GM12878 (cell line): ENCODE measurements around the gene DYTN. TPM values are rescaled to one million over a fixed set of nuclear protein-coding genes. Genes with fewer than 3 reads are reported as not detected.

Experiments
- ATAC-seq: fragments of 200-7000 bp; cut with Tn5 transposase; 3 replicates; pipeline ENCODE4 v1.9.1; 2020; ENCODE audit warnings: mild to moderate bottlenecking, moderate library complexity
- BruUV-seq: library from RNA; stranded (reverse); fragments of 400-500 nt; replicated peaks from 2 replicates; lab custom pipeline; 2021; lab: Mats Ljungman, UMichigan
- CTCF ChIA-PET: fragments of 300-600 bp; sonication (Branson Sonifier 250); formaldehyde crosslinking; extraction: SDS; loops from one replicate; lab custom pipeline; 2021; ENCODE audit warnings: inconsistent platforms; lab: Yijun Ruan, JAX
- POLR2A ChIA-PET: fragments of 350-600 bp; formaldehyde crosslinking; extraction: SDS; loops from one replicate; lab custom pipeline; 2021; ENCODE audit warnings: inconsistent platforms; lab: Charles Lee
- RAD21 ChIA-PET: fragments of 300-600 bp; sonication (Branson Sonifier 250); formaldehyde crosslinking; loops from one replicate; lab custom pipeline; 2023; ENCODE audit warnings: antibody characterized with exemption; ENCODE audit not compliant: unreplicated experiment; lab: Charles Lee
- SMC1A ChIA-PET: fragments of 300-600 bp; sonication (Branson Sonifier 250); formaldehyde crosslinking; loops from one replicate; lab custom pipeline; 2023; ENCODE audit not compliant: unreplicated experiment, uncharacterized antibody; lab: Charles Lee
- DNase-seq: peaks from one replicate; pipeline ENCODE4 v3.0.0-alpha.2; 2011; ENCODE audit warnings: low read depth, low spot score
- FAIRE-seq: peaks from 3 replicates; lab custom pipeline; 2011; peaks lifted over from hg19 to GRCh38; lab: Jason Lieb, UNC
- H2AFZ ChIP-seq: 2 replicates; pipeline ENCODE4 v1.6.0; 2011; ENCODE audit warnings: low read depth, low read length, control low read depth; ENCODE audit not compliant: control insufficient read depth
- H3K27ac ChIP-seq: 2 replicates; pipeline ENCODE4 v1.5.1; 2011; ENCODE audit warnings: control low read depth; ENCODE audit not compliant: control insufficient read depth, insufficient read depth
- H3K27me3 ChIP-seq, 2 experiments: replicated peaks in 1 of 2; 2 replicates each; pipeline versions ENCODE4 v1.6.0 to v1.6.1; 2011; ENCODE audit warnings: low read length in 1 of 2; ENCODE audit not compliant: control insufficient read depth in 2 of 2, insufficient read depth in 2 of 2
- H3K36me3 ChIP-seq, 2 experiments: 2 replicates each; pipeline ENCODE4 v1.5.1; 2011; ENCODE audit warnings: low read length in 1 of 2; ENCODE audit not compliant: control insufficient read depth in 2 of 2, insufficient read depth in 2 of 2
- H3K4me1 ChIP-seq: 2 replicates; pipeline ENCODE4 v1.6.1; 2011; ENCODE audit warnings: mild to moderate bottlenecking, low read length, moderate library complexity, mixed read lengths; ENCODE audit not compliant: control insufficient read depth, insufficient read depth
- H3K4me2 ChIP-seq: 2 replicates; pipeline ENCODE4 v1.6.0; 2011; ENCODE audit warnings: control low read depth; ENCODE audit not compliant: control insufficient read depth, insufficient read depth
- H3K4me3 ChIP-seq: fragments of 200-600 bp; sonication (generic); 2 replicates; pipeline ENCODE4 v1.5.1; 2016
- H3K79me2 ChIP-seq: 2 replicates; pipeline ENCODE4 v1.6.0; 2011; ENCODE audit warnings: low read length; ENCODE audit not compliant: control insufficient read depth, insufficient read depth
- H3K9ac ChIP-seq: 2 replicates; pipeline ENCODE4 v1.8.0; 2011; ENCODE audit warnings: low read length, control low read depth, mixed read lengths; ENCODE audit not compliant: control insufficient read depth, insufficient read depth
- H3K9me3 ChIP-seq: replicated peaks from 3 replicates; pipeline ENCODE4 v1.5.1; 2011; ENCODE audit warnings: mild to moderate bottlenecking, low read length; ENCODE audit not compliant: control insufficient read depth, insufficient read depth
- H4K20me1 ChIP-seq: 2 replicates; pipeline ENCODE4 v1.6.0; 2011; ENCODE audit not compliant: control insufficient read depth, insufficient read depth
- BCL11A ChIP-seq: IDR thresholded peaks from 2 replicates; pipeline ENCODE4 v1.6.1; 2011; ENCODE audit warnings: low read depth, low read length
- BCLAF1 ChIP-seq: fragments of 450-650 bp; IDR thresholded peaks from 2 replicates; pipeline ENCODE4 v1.6.1; 2017; ENCODE audit warnings: antibody characterized with exemption, mild to moderate bottlenecking, moderate library complexity
- EP300 ChIP-seq, 2 experiments: fragments of 150-350 bp in 1 of 2; IDR thresholded peaks; 2 replicates each; pipeline ENCODE4 v1.6.1; 2011 to 2012; ENCODE audit warnings: low read depth in 2 of 2, low read length in 2 of 2, borderline replicate concordance in 1 of 2, improper control_type of control experiment in 1 of 2, inconsistent platforms in 1 of 2; ENCODE audit not compliant: control insufficient read depth in 1 of 2
- HCFC1 ChIP-seq: fragments of 150-350 bp; IDR thresholded peaks from 2 replicates; pipeline ENCODE4 v1.6.1; 2014; ENCODE audit warnings: low read length
- KDM1A ChIP-seq: fragments of 200-600 bp; sonication (generic); IDR thresholded peaks from 2 replicates; pipeline ENCODE4 v1.6.1; 2016; ENCODE audit warnings: borderline replicate concordance
- NFIC ChIP-seq: IDR thresholded peaks from 2 replicates; pipeline ENCODE4 v1.6.1; 2012; ENCODE audit warnings: low read depth, mild to moderate bottlenecking, inconsistent platforms, low read length, moderate library complexity
- PRDM15 ChIP-seq: fragments of 450-650 bp; formaldehyde crosslinking; IDR thresholded peaks from 2 replicates; pipeline ENCODE4 v1.4.0; 2020; ENCODE audit warnings: mild to moderate bottlenecking, moderate library complexity
- RELB ChIP-seq: fragments of 450-650 bp; IDR thresholded peaks from 2 replicates; pipeline ENCODE4 v1.6.1; 2017; ENCODE audit warnings: low read depth, mild to moderate bottlenecking, moderate library complexity
- REST ChIP-seq: IDR thresholded peaks from 2 replicates; pipeline ENCODE4 v1.6.1; 2012; ENCODE audit warnings: mild to moderate bottlenecking, low read depth, low read length
- SREBF1 ChIP-seq: IDR thresholded peaks from 2 replicates; pipeline ENCODE4 v1.6.1; 2012; ENCODE audit warnings: mild to moderate bottlenecking, low read length
- ZNF274 ChIP-seq: IDR thresholded peaks from one replicate; pipeline ENCODE4 v1.8.0; 2011; ENCODE audit not compliant: insufficient read length, insufficient read depth
- ZNF622 ChIP-seq: fragments of 450-650 bp; IDR thresholded peaks from 2 replicates; pipeline ENCODE4 v1.6.1; 2017; ENCODE audit warnings: mild to moderate bottlenecking, inconsistent platforms
- ZSCAN29 ChIP-seq: fragments of 450-650 bp; IDR thresholded peaks from 2 replicates; pipeline ENCODE4 v1.6.1; 2017; ENCODE audit warnings: mild to moderate bottlenecking, moderate library complexity
- WGBS: methylation state at CpG from one replicate; pipeline ENCODE4 v1.1.6; 2016; ENCODE audit warnings: low lambda C conversion rate; ENCODE audit not compliant: insufficient replicate concordance, insufficient coverage; ENCODE audit errors: missing lambda C conversion rate; 5-methylcytosine and 5-hydroxymethylcytosine counted together
- in situ Hi-C: fragments of 300-500 bp; cut with MboI; formaldehyde crosslinking; loops from 9 replicates; pipeline ENCODE4 v1.14.3; 2018; ENCODE audit warnings: mixed read lengths
- intact Hi-C: fragments of 100-400 bp; cut with micrococcal nuclease; formaldehyde crosslinking; loops from one replicate; pipeline ENCODE4 v1.14.2; 2022; ENCODE audit not compliant: unreplicated experiment
- polyA plus RNA-seq, 11 experiments: library from polyadenylated mRNA; depleted of rRNA in 4 of 11; unstranded in 6 of 11; stranded (reverse) in 5 of 11; fragments of >200 nt; fragmentation: Nextera tagmentation in 4 of 11; fragmentation: Illumina TruSeq in 1 of 11; extraction: Ambion mirVana in 4 of 11; extraction: Trizol in 1 of 11; gene quantifications; 1 replicate in 1 of 11; 2 replicates in 10 of 11; pipeline versions ENCODE4 v1.2.1 to v1.2.3, GENCODE V29; 2011 to 2016; ENCODE audit warnings: inconsistent platforms in 2 of 11, missing spikeins in 2 of 11, low read depth in 1 of 11
- total RNA-seq, 4 experiments: library from RNA; depleted of rRNA in 3 of 4; stranded (reverse); fragments of >200 nt in 3 of 4; fragmentation: Illumina TruSeq in 1 of 4; extraction: Trizol in 1 of 4; gene quantifications; 2 replicates each; pipeline versions ENCODE4 v1.2.1 to v1.2.3, GENCODE V29; 2013 to 2021

The DYTN gene
- total and polyA plus RNA-seq, 10 of the 15 experiments (the other 5 are each of a cell fraction or from before 2014, with no cell fraction given): 0.02 to 0.32 (median 0.09) TPM; not detected in 3

GRCh38 chr2:206727287-206727686 lies 9.1 kb upstream of the DYTN start:
- no TSS peak for BruUV-seq
- no peak overlapping the region for H2AFZ ChIP-seq
- ChIA-PET CTCF (interaction anchor here (1.1 kb wide), 1 partner anchor 10 kb away, joined by 3 read pairs; no protein-coding TSS in a partner anchor), POLR2A (no interaction called here), RAD21 (no interaction called here), SMC1A (no interaction called here)
- no peak overlapping the region for H3K4me3 ChIP-seq
- no peaks in the 10 kb centered on the region for H3K79me2 ChIP-seq
- no peaks in the 10 kb centered on the region for H3K4me1 ChIP-seq
- WGBS: 75% methylated on average over 2 of the region's 2 CpGs
- in situ Hi-C loops: no loop called here
- intact Hi-C loops: no loop called here
- no peak for DNase-seq
- no peaks in the 10 kb centered on the region for H3K9me3 ChIP-seq
- no peaks in the 10 kb centered on the region for H3K36me3 ChIP-seq
- no peak for ATAC-seq
- H3K9ac ChIP-seq: no peak overlapping the region
- no peaks in the 10 kb centered on the region for H4K20me1 ChIP-seq
- no peak overlapping the region for H3K4me2 ChIP-seq
- H3K27me3 ChIP-seq: no peaks in the 10 kb centered on the region
- no peak for FAIRE-seq
- H3K27ac ChIP-seq: no peak overlapping the region
- TF ChIP-seq ZNF274: no peak
- no peak for TF ChIP-seq RELB
- TF ChIP-seq REST: no peak
- TF ChIP-seq HCFC1: no peak
- TF ChIP-seq NFIC: no peak
- TF ChIP-seq BCLAF1: no peak
- no peak for TF ChIP-seq KDM1A
- TF ChIP-seq ZSCAN29: no peak
- TF ChIP-seq PRDM15 (CRISPR knock-in tag): no peak
- no peak for TF ChIP-seq EP300 (IDR thresholded peaks at IDR 0.05; ENCODE audit: borderline replicate concordance in 1 of 2, control insufficient read depth in 1 of 2, low read depth in 2 of 2, low read length in 2 of 2)
- no peak for TF ChIP-seq SREBF1
- TF ChIP-seq BCL11A: no peak
- TF ChIP-seq ZNF622: no peak
